ENCODE data around the gene VENTX.

Gene VENTX

GRCh38 chr10:133207041-133207600 lies 30.5 kb upstream of the VENTX start:
- DNase-seq (ENCODE audit: insufficient read length, low spot score) (no peak), FAIRE-seq (no peak)
- no peak for TF ChIP-seq POLR2A (IDR thresholded peaks at IDR 0.05; ENCODE audit: low read depth, low read length)

- DNase-seq (ENCODE audit: insufficient read length, low spot score) = no peak
- no peak for FAIRE-seq
- no peak for TF ChIP-seq POLR2A (IDR thresholded peaks at IDR 0.05; ENCODE audit: low read depth, low read length)
These were observed 30.0 kb upstream of the VENTX start for GRCh38 chr10:133207627-133208026.

GRCh38 chr10:133208466-133208865 lies 29.2 kb upstream of the VENTX start:
- DNase-seq (ENCODE audit: insufficient read length, low spot score) (no peak), FAIRE-seq (no peak)
- no peak for TF ChIP-seq POLR2A (IDR thresholded peaks at IDR 0.05; ENCODE audit: low read depth, low read length)

- FAIRE-seq = no peak
- TF ChIP-seq POLR2A (IDR thresholded peaks at IDR 0.05; ENCODE audit: low read depth, low read length) = no peak
- no peak for DNase-seq (ENCODE audit: insufficient read length, low spot score)
These were observed 28.5 kb upstream of the VENTX start for GRCh38 chr10:133209117-133209516.

GRCh38 chr10:133209641-133210040 lies 28.0 kb upstream of the VENTX start:
- FAIRE-seq (no peak), DNase-seq (ENCODE audit: insufficient read length, low spot score) (no peak)
- TF ChIP-seq POLR2A (IDR thresholded peaks at IDR 0.05; ENCODE audit: low read depth, low read length) = no peak

- FAIRE-seq (no peak), DNase-seq (ENCODE audit: insufficient read length, low spot score) (no peak)
These were observed 27.1 kb upstream of the VENTX start for GRCh38 chr10:133210398-133211140.

GRCh38 chr10:133211141-133211830 lies 26.4 kb upstream of the VENTX start:
- no peak for TF ChIP-seq POLR2A (IDR thresholded peaks at IDR 0.05; ENCODE audit: low read depth, low read length)
- FAIRE-seq = no peak

More at GRCh38 chr10:133210398-133211140, 27.1 kb upstream of the VENTX start:
- TF ChIP-seq POLR2A (IDR thresholded peaks at IDR 0.05; ENCODE audit: low read depth, low read length) = no peak

GRCh38 chr10:133211959-133212852 lies 25.4 kb upstream of the VENTX start:
- no peak for TF ChIP-seq POLR2A (IDR thresholded peaks at IDR 0.05; ENCODE audit: low read depth, low read length)
- no peak for DNase-seq (ENCODE audit: insufficient read length, low spot score)
- no peak for FAIRE-seq

More at GRCh38 chr10:133211141-133211830, 26.4 kb upstream of the VENTX start:
- no peak for DNase-seq (ENCODE audit: insufficient read length, low spot score)

GRCh38 chr10:133212853-133213494 lies 24.7 kb upstream of the VENTX start:
- no peak for TF ChIP-seq POLR2A (IDR thresholded peaks at IDR 0.05; ENCODE audit: low read depth, low read length)
- FAIRE-seq (no peak), DNase-seq (ENCODE audit: insufficient read length, low spot score) (no peak)

GRCh38 chr10:133213641-133214467 lies 23.8 kb upstream of the VENTX start:
- FAIRE-seq = no peak
- DNase-seq (ENCODE audit: insufficient read length, low spot score) = no peak
- no peak for TF ChIP-seq POLR2A (IDR thresholded peaks at IDR 0.05; ENCODE audit: low read depth, low read length)

GRCh38 chr10:133214468-133215410 lies 22.9 kb upstream of the VENTX start:
- DNase-seq (ENCODE audit: insufficient read length, low spot score) = no peak
- TF ChIP-seq POLR2A (IDR thresholded peaks at IDR 0.05; ENCODE audit: low read depth, low read length) = no peak
- FAIRE-seq = no peak

Measured in H54 (cell line).